OCI-LY1 (cell line): Measurements from ENCODE around the gene MIA2.

ENCODE experiments used
- H2AFZ ChIP-seq: fragments of 200-600 bp; sonication (generic), shearing (Covaris generic); 2 replicates; pipeline ENCODE4 v1.6.0; 2014; ENCODE audit warnings: antibody characterized with exemption, mild to moderate bottlenecking, low read length
- H3F3A ChIP-seq: fragments of 200-600 bp; sonication (generic), shearing (Covaris generic); 2 replicates; pipeline ENCODE4 v1.6.0; 2014; ENCODE audit warnings: mild to moderate bottlenecking, antibody characterized with exemption, low read length, moderate library complexity; ENCODE audit not compliant: insufficient read depth
- H3K27ac ChIP-seq: fragments of 200-600 bp; sonication (generic); 2 replicates; pipeline ENCODE4 v1.5.1; 2014; ENCODE audit warnings: low read length, mixed run types, mild to moderate bottlenecking, low read depth; ENCODE audit not compliant: poor library complexity, severe bottlenecking
- H3K27me3 ChIP-seq: fragments of 200-600 bp; sonication (generic); 2 replicates; pipeline ENCODE4 v1.6.0; 2014; ENCODE audit warnings: antibody characterized with exemption, mild to moderate bottlenecking, low read length, moderate library complexity; ENCODE audit not compliant: insufficient read depth
- H3K36me3 ChIP-seq: fragments of 200-600 bp; sonication (generic); 2 replicates; pipeline ENCODE4 v1.6.1; 2014; ENCODE audit warnings: mild to moderate bottlenecking, antibody characterized with exemption, low read length, moderate library complexity, mixed read lengths; ENCODE audit not compliant: insufficient read depth
- H3K4me1 ChIP-seq: fragments of 200-600 bp; sonication (generic); 2 replicates; pipeline ENCODE4 v1.5.1; 2014; ENCODE audit warnings: mild to moderate bottlenecking, low read length, moderate library complexity; ENCODE audit not compliant: insufficient read depth, severe bottlenecking
- H3K4me2 ChIP-seq: fragments of 200-600 bp; sonication (generic), shearing (Covaris generic); 2 replicates; pipeline ENCODE4 v1.6.1; 2014; ENCODE audit warnings: low read length
- H3K4me3 ChIP-seq: fragments of 200-600 bp; sonication (generic); 2 replicates; pipeline ENCODE4 v1.5.1; 2014; ENCODE audit warnings: low read length, low read depth, mild to moderate bottlenecking, mixed read lengths; ENCODE audit not compliant: poor library complexity, severe bottlenecking
- H3K79me2 ChIP-seq: fragments of 200-600 bp; shearing (Covaris generic); 2 replicates; pipeline ENCODE4 v1.6.1; 2016; ENCODE audit warnings: mixed run types, low read length, mixed read lengths; ENCODE audit not compliant: insufficient read depth
- H3K9ac ChIP-seq: fragments of 200-600 bp; sonication (generic), shearing (Covaris generic); 2 replicates; pipeline ENCODE4 v1.6.1; 2014; ENCODE audit warnings: mild to moderate bottlenecking, low read length, mixed read lengths
- H3K9me2 ChIP-seq: fragments of 200-600 bp; sonication (generic), shearing (Covaris generic); 2 replicates; pipeline ENCODE4 v1.6.1; 2014; ENCODE audit warnings: low read depth, mild to moderate bottlenecking, low read length, mixed read lengths
- H3K9me3 ChIP-seq: fragments of 200-600 bp; shearing (Covaris generic); 2 replicates; pipeline ENCODE4 v1.6.1; 2014; ENCODE audit warnings: low read length, mixed read lengths
- H4K20me1 ChIP-seq: fragments of 200-600 bp; sonication (generic), shearing (Covaris generic); 2 replicates; pipeline ENCODE4 v1.6.0; 2016; ENCODE audit warnings: mild to moderate bottlenecking, low read length; ENCODE audit not compliant: insufficient read depth
- EZH2 ChIP-seq: fragments of 200-600 bp; sonication (generic), shearing (Covaris generic); IDR thresholded peaks from 2 replicates; pipeline ENCODE4 v1.8.0; 2017; ENCODE audit warnings: borderline replicate concordance, mixed run types, mild to moderate bottlenecking, antibody characterized with exemption, low read length, moderate library complexity, mixed read lengths
- TF ChIP-seq, protein P1 (sequence below): fragments of 200-600 bp; sonication (generic), shearing (Covaris generic); IDR thresholded peaks from 2 replicates; pipeline ENCODE4 v1.5.1; 2017; ENCODE audit warnings: mild to moderate bottlenecking, antibody characterized with exemption, low read length, moderate library complexity, mixed read lengths

MIA2 gene

GRCh38 chr14:39376667-39377403 lies 143.1 kb downstream of the MIA2 start:
- Histone ChIP-seq H3K9me2 (no peaks in the 10 kb centered on the region), H3K9me3 (no peaks in the 10 kb centered on the region), H3K36me3 (no peaks in the 10 kb centered on the region), H3K27ac (no peak overlapping the region), H3F3A (no peaks in the 10 kb centered on the region), H3K4me3 (no peak overlapping the region), H2AFZ (no peak overlapping the region), H4K20me1 (no peaks in the 10 kb centered on the region), H3K27me3 (no peaks in the 10 kb centered on the region), H3K4me1 (peaks cover 7% of the 10 kb centered on the region), H3K4me2 (no peak overlapping the region), H3K79me2 (no peaks in the 10 kb centered on the region), H3K9ac (no peak overlapping the region)
- TF ChIP-seq, protein P1, sequence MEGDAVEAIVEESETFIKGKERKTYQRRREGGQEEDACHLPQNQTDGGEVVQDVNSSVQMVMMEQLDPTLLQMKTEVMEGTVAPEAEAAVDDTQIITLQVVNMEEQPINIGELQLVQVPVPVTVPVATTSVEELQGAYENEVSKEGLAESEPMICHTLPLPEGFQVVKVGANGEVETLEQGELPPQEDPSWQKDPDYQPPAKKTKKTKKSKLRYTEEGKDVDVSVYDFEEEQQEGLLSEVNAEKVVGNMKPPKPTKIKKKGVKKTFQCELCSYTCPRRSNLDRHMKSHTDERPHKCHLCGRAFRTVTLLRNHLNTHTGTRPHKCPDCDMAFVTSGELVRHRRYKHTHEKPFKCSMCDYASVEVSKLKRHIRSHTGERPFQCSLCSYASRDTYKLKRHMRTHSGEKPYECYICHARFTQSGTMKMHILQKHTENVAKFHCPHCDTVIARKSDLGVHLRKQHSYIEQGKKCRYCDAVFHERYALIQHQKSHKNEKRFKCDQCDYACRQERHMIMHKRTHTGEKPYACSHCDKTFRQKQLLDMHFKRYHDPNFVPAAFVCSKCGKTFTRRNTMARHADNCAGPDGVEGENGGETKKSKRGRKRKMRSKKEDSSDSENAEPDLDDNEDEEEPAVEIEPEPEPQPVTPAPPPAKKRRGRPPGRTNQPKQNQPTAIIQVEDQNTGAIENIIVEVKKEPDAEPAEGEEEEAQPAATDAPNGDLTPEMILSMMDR, result no peak
- TF ChIP-seq EZH2, result no peak

GRCh38 chr14:39381366-39381765 lies 147.7 kb downstream of the MIA2 start:
- H3K9ac ChIP-seq, result no peak overlapping the region
- no peaks in the 10 kb centered on the region for H3K27me3 ChIP-seq
- H3K36me3 ChIP-seq, result no peaks in the 10 kb centered on the region
- no peaks in the 10 kb centered on the region for H3K9me2 ChIP-seq
- H3K4me3 ChIP-seq, result no peak overlapping the region
- H3K4me1 ChIP-seq, result peaks cover 7% of the 10 kb centered on the region
- TF ChIP-seq EZH2, result no peak
- TF ChIP-seq, protein P1, result no peak
- H3K9me3 ChIP-seq, result no peaks in the 10 kb centered on the region
- no peaks in the 10 kb centered on the region for H3F3A ChIP-seq
- H2AFZ ChIP-seq, result no peak overlapping the region
- no peaks in the 10 kb centered on the region for H3K79me2 ChIP-seq
- no peak overlapping the region for H3K4me2 ChIP-seq
- H3K27ac ChIP-seq, result no peak overlapping the region
- no peaks in the 10 kb centered on the region for H4K20me1 ChIP-seq

DNA sequence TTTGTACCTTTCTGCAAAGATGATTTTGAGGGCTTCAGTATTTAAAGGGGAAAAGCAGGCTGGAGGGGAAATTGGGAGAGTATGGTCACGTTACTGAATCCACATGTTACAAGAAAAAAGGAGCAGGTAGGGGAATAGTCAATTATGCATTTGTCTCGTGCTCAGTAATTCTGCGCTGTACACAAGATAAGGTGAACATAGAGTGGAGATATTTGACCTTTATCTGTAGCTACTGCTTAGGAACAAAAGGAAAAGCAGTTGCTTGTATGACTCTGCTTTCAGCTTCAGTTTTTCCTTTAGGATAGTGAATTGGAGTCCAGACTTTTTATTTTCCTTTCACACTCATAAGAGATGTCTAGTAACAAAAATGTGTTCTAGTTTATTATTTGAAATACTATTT lies 148.7 kb downstream of the MIA2 start:
- no peak for TF ChIP-seq EZH2
- TF ChIP-seq, protein P1, result no peak
- H3K9ac ChIP-seq, result no peak overlapping the region
- no peaks in the 10 kb centered on the region for H3K9me3 ChIP-seq
- no peaks in the 10 kb centered on the region for H4K20me1 ChIP-seq
- no peaks in the 10 kb centered on the region for H3K4me1 ChIP-seq
- no peak overlapping the region for H3K4me3 ChIP-seq
- no peaks in the 10 kb centered on the region for H3K36me3 ChIP-seq
- H3K27me3 ChIP-seq, result no peaks in the 10 kb centered on the region
- H3K79me2 ChIP-seq, result no peaks in the 10 kb centered on the region
- no peak overlapping the region for H2AFZ ChIP-seq
- H3F3A ChIP-seq, result no peaks in the 10 kb centered on the region
- H3K27ac ChIP-seq, result no peak overlapping the region
- H3K4me2 ChIP-seq, result no peak overlapping the region
- H3K9me2 ChIP-seq, result no peaks in the 10 kb centered on the region
